HEK293 (cell line): ENCODE measurements around the gene HPD.

ENCODE experiments used
- CTCF ChIA-PET: fragments of 350-600 bp; formaldehyde crosslinking; extraction: SDS; loops from one replicate; lab custom pipeline; 2021; ENCODE audit warnings: antibody characterized with exemption; lab: Yijun Ruan, JAX
- POLR2A ChIA-PET: fragments of 300-600 bp; formaldehyde crosslinking; extraction: SDS; loops from one replicate; lab custom pipeline; 2020; ENCODE audit warnings: antibody characterized with exemption, inconsistent platforms; lab: Yijun Ruan, JAX
- H3K27ac ChIP-seq: fragments of 200-500 bp; sonication (Bioruptor generic); 2 replicates; pipeline ENCODE4 v1.5.1; 2014; ENCODE audit warnings: low read depth, low read length, control low read depth, inconsistent platforms; ENCODE audit errors: extremely low read depth
- H3K36me3 ChIP-seq, 2 experiments: fragments of 200-500 bp in 1 of 2; sonication (Bioruptor generic) in 1 of 2; 1 replicate in 1 of 2; 2 replicates in 1 of 2; pipeline ENCODE4 v1.5.1; 2014 to 2017; ENCODE audit warnings: inconsistent platforms in 2 of 2, low read length in 2 of 2; ENCODE audit not compliant: control insufficient read depth in 2 of 2, insufficient read depth in 1 of 2
- H3K4me1 ChIP-seq: fragments of 200-500 bp; sonication (Bioruptor generic); 2 replicates; pipeline ENCODE4 v1.5.1; 2014; ENCODE audit warnings: mild to moderate bottlenecking, low read length, inconsistent platforms; ENCODE audit not compliant: control insufficient read depth, insufficient read depth
- H3K4me3 ChIP-seq: 2 replicates; pipeline ENCODE4 v1.5.1; 2011; ENCODE audit warnings: low read depth, mild to moderate bottlenecking, control low read depth, low read length, moderate library complexity
- H3K9me3 ChIP-seq: fragments of 200-500 bp; sonication (Bioruptor generic); 2 replicates; pipeline ENCODE4 v1.5.1; 2014; ENCODE audit warnings: low read depth, low read length, inconsistent platforms; ENCODE audit not compliant: control insufficient read depth, insufficient read depth
- BCL11A ChIP-seq: fragments of 450-650 bp; formaldehyde crosslinking; IDR thresholded peaks from 2 replicates; pipeline ENCODE4 v1.5.1; 2016; ENCODE audit warnings: low read depth, missing biosample characterization, missing genetic modification characterization
- EGR2 ChIP-seq: fragments of 450-650 bp; formaldehyde crosslinking; IDR thresholded peaks from 2 replicates; pipeline ENCODE4 v1.5.1; 2016; ENCODE audit warnings: low read depth, missing biosample characterization, missing genetic modification characterization
- KLF1 ChIP-seq: fragments of 450-650 bp; formaldehyde crosslinking; IDR thresholded peaks from 2 replicates; pipeline ENCODE4 v1.5.1; 2016; ENCODE audit warnings: missing biosample characterization, missing genetic modification characterization
- ZBTB1 ChIP-seq: fragments of 450-650 bp; formaldehyde crosslinking; IDR thresholded peaks from 2 replicates; pipeline ENCODE4 v1.5.1; 2016; ENCODE audit warnings: missing biosample characterization, missing genetic modification characterization
- ZNF114 ChIP-seq: fragments of 450-650 bp; formaldehyde crosslinking; IDR thresholded peaks from 2 replicates; pipeline ENCODE4 v1.5.0; 2017; ENCODE audit warnings: missing biosample characterization, missing genetic modification characterization
- ZNF121 ChIP-seq: fragments of 450-650 bp; formaldehyde crosslinking; IDR thresholded peaks from 2 replicates; pipeline ENCODE4 v1.5.1; 2016; ENCODE audit warnings: missing biosample characterization, missing genetic modification characterization
- ZNF132 ChIP-seq: fragments of 450-650 bp; formaldehyde crosslinking; IDR thresholded peaks from 2 replicates; pipeline ENCODE4 v1.5.1; 2017; ENCODE audit warnings: missing biosample characterization, missing genetic modification characterization, borderline replicate concordance
- ZNF174 ChIP-seq: fragments of 450-650 bp; formaldehyde crosslinking; IDR thresholded peaks from 2 replicates; pipeline ENCODE4 v1.5.0; 2017; ENCODE audit warnings: missing biosample characterization, mild to moderate bottlenecking, missing genetic modification characterization
- ZNF266 ChIP-seq: fragments of 450-650 bp; formaldehyde crosslinking; IDR thresholded peaks from 2 replicates; pipeline ENCODE4 v1.5.1; 2016; ENCODE audit warnings: missing biosample characterization, missing genetic modification characterization, low read depth
- ZNF416 ChIP-seq: fragments of 450-650 bp; formaldehyde crosslinking; IDR thresholded peaks from 2 replicates; pipeline ENCODE4 v1.5.1; 2016; ENCODE audit warnings: missing biosample characterization, missing genetic modification characterization
- ZNF510 ChIP-seq: fragments of 450-650 bp; formaldehyde crosslinking; IDR thresholded peaks from 2 replicates; pipeline ENCODE4 v1.5.1; 2018; ENCODE audit warnings: mild to moderate bottlenecking, missing genetic modification characterization, missing biosample characterization; ENCODE audit not compliant: insufficient replicate concordance
- ZNF521 ChIP-seq: fragments of 450-650 bp; formaldehyde crosslinking; IDR thresholded peaks from 2 replicates; pipeline ENCODE4 v1.5.1; 2017; ENCODE audit warnings: missing biosample characterization, mild to moderate bottlenecking, missing genetic modification characterization
- ZNF561 ChIP-seq: fragments of 450-650 bp; IDR thresholded peaks from 2 replicates; pipeline ENCODE4 v1.5.1; 2018; ENCODE audit warnings: missing biosample characterization, missing genetic modification characterization, borderline replicate concordance
- ZNF623 ChIP-seq: fragments of 450-650 bp; formaldehyde crosslinking; IDR thresholded peaks from 2 replicates; pipeline ENCODE4 v1.5.1; 2016; ENCODE audit warnings: missing biosample characterization, missing genetic modification characterization
- ZNF645 ChIP-seq: fragments of 450-650 bp; formaldehyde crosslinking; IDR thresholded peaks from 2 replicates; pipeline ENCODE4; 2016; ENCODE audit warnings: missing biosample characterization, missing genetic modification characterization
- ZNF660 ChIP-seq: fragments of 450-650 bp; IDR thresholded peaks from 2 replicates; pipeline ENCODE4 v1.5.1; 2018; ENCODE audit warnings: missing biosample characterization, mild to moderate bottlenecking, missing genetic modification characterization
- ZNF707 ChIP-seq: fragments of 450-650 bp; formaldehyde crosslinking; IDR thresholded peaks from 2 replicates; pipeline ENCODE4 v1.5.1; 2016; ENCODE audit warnings: missing biosample characterization, missing genetic modification characterization
- ZNF792 ChIP-seq: fragments of 450-650 bp; formaldehyde crosslinking; IDR thresholded peaks from 2 replicates; pipeline ENCODE4 v1.5.1; 2016; ENCODE audit warnings: missing biosample characterization, missing genetic modification characterization
- TF ChIP-seq, protein P1 (sequence below): fragments of 450-650 bp; formaldehyde crosslinking; IDR thresholded peaks from 2 replicates; pipeline ENCODE4 v1.5.1; 2016; ENCODE audit warnings: missing biosample characterization, missing genetic modification characterization, borderline replicate concordance
- TF ChIP-seq, protein P2 (sequence below): fragments of 450-650 bp; formaldehyde crosslinking; IDR thresholded peaks from 2 replicates; pipeline ENCODE4 v1.5.1; 2016; ENCODE audit warnings: missing biosample characterization, missing genetic modification characterization

HPD gene

DNA sequence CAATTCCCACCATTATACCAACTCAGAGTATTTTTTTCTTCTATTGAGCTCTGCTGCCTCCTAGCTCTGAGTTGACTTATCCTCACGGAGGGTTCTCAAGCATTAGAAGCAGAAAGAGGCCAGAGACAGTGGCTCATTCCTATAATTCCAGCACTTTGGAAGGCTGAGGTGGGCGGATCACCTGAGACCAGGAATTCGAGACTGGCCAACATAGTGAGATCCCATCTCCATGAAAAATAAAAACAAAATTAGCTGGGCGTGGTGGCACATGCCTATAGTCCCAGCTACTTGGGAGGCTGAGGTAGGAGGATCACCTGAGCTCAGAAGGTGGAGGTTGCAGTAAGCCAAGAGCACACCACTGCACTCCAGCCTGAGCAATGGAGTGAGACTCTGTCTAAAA is 21.0 kb downstream of the HPD start:
- Histone ChIP-seq H3K4me3 (no peak overlapping the region), H3K9me3 (no peaks in the 10 kb centered on the region), H3K27ac (no peak overlapping the region), H3K4me1 (no peaks in the 10 kb centered on the region), H3K36me3 (no peaks in the 10 kb centered on the region)
- ChIA-PET POLR2A (interaction anchor here (0.7 to 0.8 kb wide), 2 partner anchors 13 to 43 kb away, joined by 3 read pairs; no protein-coding TSS in a partner anchor), CTCF (interaction anchor here (0.5 to 3.6 kb wide), 5 partner anchors 9 to 43 kb away, joined by 3 to 24 read pairs (median 4); partner anchors contain the start of gene RHOF)
- peak; percentile 97 for TF ChIP-seq ZNF121 (tag by site-specific recombination)
- TF ChIP-seq ZNF792 (tag by site-specific recombination), result no peak

DNA sequence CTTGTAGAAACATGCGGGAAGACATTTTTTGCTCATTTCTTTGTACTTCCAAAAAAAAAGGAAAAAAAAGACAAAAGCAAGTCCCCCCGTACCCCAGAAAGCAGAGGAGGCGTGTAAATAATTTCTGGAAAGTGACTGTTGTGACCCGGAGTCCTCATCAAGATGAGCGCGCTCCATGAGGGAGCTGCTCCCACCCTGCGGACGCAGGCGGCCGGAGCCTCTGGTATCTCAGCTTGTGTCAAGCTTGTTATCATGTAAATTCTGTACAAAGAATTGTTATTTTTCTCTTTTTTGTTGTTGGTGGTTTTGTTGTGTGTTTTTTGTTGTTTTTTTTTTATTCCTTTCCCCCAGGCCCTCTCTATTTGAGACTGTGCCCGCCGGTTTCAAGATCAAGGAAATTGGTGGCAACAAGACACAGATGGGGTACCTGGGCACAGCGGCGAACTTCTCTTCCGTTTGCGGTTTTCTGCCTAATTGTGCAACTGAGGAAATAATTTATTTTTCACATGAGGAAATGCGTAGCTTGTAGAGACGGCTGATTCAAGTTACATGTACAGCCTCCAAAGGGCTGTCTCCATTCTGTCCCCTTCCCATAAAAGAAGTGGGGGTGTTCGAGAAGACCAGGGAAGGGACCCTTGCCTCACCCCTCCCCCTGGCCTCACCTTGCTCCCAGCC is 27.0 kb downstream of the HPD start:
- H3K4me1 ChIP-seq, result no peaks in the 10 kb centered on the region
- H3K36me3 ChIP-seq, result peaks cover 4 to 52% of the 10 kb centered on the region in 2 experiments; a peak in 2 of 3 replicates
- POLR2A ChIA-PET, result no interaction called here
- no peak overlapping the region for H3K4me3 ChIP-seq
- CTCF ChIA-PET, result interaction anchor here (0.6 to 0.7 kb wide), 2 partner anchors 21 to 43 kb away, joined by 3 to 5 read pairs; no protein-coding TSS in a partner anchor
- H3K27ac ChIP-seq, result no peak overlapping the region
- TF ChIP-seq ZNF660 (tag by site-specific recombination), result no peak
- TF ChIP-seq ZNF521, result no peak
- no peaks in the 10 kb centered on the region for H3K9me3 ChIP-seq

- POLR2A ChIA-PET, result no interaction called here
- CTCF ChIA-PET, result no interaction called here
- Histone ChIP-seq H3K36me3 (peaks cover 11 to 58% of the 10 kb centered on the region in 2 experiments; a peak in 2 of 3 replicates), H3K9me3 (no peaks in the 10 kb centered on the region), H3K27ac (no peak overlapping the region), H3K4me3 (no peak overlapping the region), H3K4me1 (no peaks in the 10 kb centered on the region)
- TF ChIP-seq, protein P1, sequence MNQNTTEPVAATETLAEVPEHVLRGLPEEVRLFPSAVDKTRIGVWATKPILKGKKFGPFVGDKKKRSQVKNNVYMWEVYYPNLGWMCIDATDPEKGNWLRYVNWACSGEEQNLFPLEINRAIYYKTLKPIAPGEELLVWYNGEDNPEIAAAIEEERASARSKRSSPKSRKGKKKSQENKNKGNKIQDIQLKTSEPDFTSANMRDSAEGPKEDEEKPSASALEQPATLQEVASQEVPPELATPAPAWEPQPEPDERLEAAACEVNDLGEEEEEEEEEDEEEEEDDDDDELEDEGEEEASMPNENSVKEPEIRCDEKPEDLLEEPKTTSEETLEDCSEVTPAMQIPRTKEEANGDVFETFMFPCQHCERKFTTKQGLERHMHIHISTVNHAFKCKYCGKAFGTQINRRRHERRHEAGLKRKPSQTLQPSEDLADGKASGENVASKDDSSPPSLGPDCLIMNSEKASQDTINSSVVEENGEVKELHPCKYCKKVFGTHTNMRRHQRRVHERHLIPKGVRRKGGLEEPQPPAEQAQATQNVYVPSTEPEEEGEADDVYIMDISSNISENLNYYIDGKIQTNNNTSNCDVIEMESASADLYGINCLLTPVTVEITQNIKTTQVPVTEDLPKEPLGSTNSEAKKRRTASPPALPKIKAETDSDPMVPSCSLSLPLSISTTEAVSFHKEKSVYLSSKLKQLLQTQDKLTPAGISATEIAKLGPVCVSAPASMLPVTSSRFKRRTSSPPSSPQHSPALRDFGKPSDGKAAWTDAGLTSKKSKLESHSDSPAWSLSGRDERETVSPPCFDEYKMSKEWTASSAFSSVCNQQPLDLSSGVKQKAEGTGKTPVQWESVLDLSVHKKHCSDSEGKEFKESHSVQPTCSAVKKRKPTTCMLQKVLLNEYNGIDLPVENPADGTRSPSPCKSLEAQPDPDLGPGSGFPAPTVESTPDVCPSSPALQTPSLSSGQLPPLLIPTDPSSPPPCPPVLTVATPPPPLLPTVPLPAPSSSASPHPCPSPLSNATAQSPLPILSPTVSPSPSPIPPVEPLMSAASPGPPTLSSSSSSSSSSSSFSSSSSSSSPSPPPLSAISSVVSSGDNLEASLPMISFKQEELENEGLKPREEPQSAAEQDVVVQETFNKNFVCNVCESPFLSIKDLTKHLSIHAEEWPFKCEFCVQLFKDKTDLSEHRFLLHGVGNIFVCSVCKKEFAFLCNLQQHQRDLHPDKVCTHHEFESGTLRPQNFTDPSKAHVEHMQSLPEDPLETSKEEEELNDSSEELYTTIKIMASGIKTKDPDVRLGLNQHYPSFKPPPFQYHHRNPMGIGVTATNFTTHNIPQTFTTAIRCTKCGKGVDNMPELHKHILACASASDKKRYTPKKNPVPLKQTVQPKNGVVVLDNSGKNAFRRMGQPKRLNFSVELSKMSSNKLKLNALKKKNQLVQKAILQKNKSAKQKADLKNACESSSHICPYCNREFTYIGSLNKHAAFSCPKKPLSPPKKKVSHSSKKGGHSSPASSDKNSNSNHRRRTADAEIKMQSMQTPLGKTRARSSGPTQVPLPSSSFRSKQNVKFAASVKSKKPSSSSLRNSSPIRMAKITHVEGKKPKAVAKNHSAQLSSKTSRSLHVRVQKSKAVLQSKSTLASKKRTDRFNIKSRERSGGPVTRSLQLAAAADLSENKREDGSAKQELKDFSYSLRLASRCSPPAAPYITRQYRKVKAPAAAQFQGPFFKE (tag by site-specific recombination), result no peak
- TF ChIP-seq ZBTB1 (tag by site-specific recombination) (no peak), EGR2 (no peak), ZNF561 (tag by site-specific recombination) (no peak), ZNF114 (no peak), KLF1 (no peak), ZNF132 (tag by site-specific recombination) (no peak), ZNF416 (tag by site-specific recombination) (no peak), ZNF174 (tag by site-specific recombination) (no peak), ZNF121 (tag by site-specific recombination) (no peak), ZNF266 (no peak), ZNF707 (tag by site-specific recombination) (no peak), ZNF623 (tag by site-specific recombination) (no peak), ZNF645 (tag by site-specific recombination) (no peak), ZNF510 (tag by site-specific recombination) (no peak), BCL11A (tag by site-specific recombination) (no peak)
- TF ChIP-seq, protein P2, sequence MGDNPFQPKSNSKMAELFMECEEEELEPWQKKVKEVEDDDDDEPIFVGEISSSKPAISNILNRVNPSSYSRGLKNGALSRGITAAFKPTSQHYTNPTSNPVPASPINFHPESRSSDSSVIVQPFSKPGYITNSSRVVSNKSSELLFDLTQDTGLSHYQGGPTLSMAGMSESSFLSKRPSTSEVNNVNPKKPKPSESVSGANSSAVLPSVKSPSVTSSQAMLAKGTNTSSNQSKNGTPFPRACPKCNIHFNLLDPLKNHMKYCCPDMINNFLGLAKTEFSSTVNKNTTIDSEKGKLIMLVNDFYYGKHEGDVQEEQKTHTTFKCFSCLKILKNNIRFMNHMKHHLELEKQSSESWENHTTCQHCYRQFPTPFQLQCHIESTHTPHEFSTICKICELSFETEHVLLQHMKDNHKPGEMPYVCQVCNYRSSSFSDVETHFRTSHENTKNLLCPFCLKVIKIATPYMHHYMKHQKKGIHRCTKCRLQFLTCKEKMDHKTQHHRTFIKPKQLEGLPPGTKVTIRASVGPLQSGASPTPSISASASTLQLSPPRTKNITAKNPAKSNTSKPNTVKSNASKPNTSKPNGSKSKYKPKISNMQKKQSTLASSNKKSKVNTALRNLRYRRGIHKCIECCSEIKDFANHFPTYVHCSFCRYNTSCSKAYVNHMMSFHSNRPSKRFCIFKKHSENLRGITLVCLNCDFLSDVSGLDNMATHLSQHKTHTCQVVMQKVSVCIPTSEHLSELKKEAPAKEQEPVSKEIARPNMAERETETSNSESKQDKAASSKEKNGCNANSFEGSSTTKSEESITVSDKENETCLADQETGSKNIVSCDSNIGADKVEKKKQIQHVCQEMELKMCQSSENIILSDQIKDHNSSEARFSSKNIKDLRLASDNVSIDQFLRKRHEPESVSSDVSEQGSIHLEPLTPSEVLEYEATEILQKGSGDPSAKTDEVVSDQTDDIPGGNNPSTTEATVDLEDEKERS (tag by site-specific recombination), result no peak
These were observed 27.9 kb downstream of the HPD start for GRCh38 chr12:121830588-121831265.
